Stimulated activated naive CD8-positive, alpha-beta T cell treated with anti-CD3 and anti-CD28 coated beads, Interleukin-15, amount 100 ng/mL, for 72 hours (primary cell): ENCODE results near the gene CDK17.
A peak's percentile ranks its signal among the peaks of the same experiment; 100 is the strongest.

ENCODE experiments used
- ATAC-seq: fragments of 150-1000 bp; cut with Tn5 transposase; 2 replicates; pipeline ENCODE4 v1.10.0; 2021; ENCODE audit warnings: mild to moderate bottlenecking, moderate library complexity
- DNase-seq, 2 donors: peaks; one replicate each; pipeline ENCODE4 v3.0.0; 2021 to 2022
- H3K27ac Mint-ChIP-seq, 2 donors: one replicate each; pipeline ENCODE4 v1.8.0; 2022; ENCODE audit warnings: mild to moderate bottlenecking in 2 of 2, mixed read lengths in 2 of 2, moderate library complexity in 2 of 2
- H3K27me3 Mint-ChIP-seq: one replicate; pipeline ENCODE4 v1.8.0; 2022; ENCODE audit warnings: mixed read lengths
- H3K4me1 Mint-ChIP-seq: one replicate; pipeline ENCODE4 v1.8.0; 2022; ENCODE audit warnings: mild to moderate bottlenecking, mixed read lengths
- H3K4me3 Mint-ChIP-seq, 2 donors: one replicate each; pipeline ENCODE4 v1.8.0; 2022; ENCODE audit warnings: mild to moderate bottlenecking in 2 of 2, mixed read lengths in 2 of 2, moderate library complexity in 1 of 2
- H3K9me3 Mint-ChIP-seq, 2 donors: one replicate each; pipeline ENCODE4 v1.8.0; 2022; ENCODE audit warnings: mixed read lengths in 2 of 2

Gene CDK17

GRCh38 chr12:96260644-96261043 lies 139.6 kb downstream of the CDK17 start:
- Mint-ChIP-seq H3K9me3 (no peaks in the 10 kb centered on the region), H3K4me3 (no peak overlapping the region), H3K27me3 (no peaks in the 10 kb centered on the region), H3K27ac (peak overlapping the region in 1 of 2 donors; percentile 29), H3K4me1 (no peaks in the 10 kb centered on the region)
- ATAC-seq (no peak), DNase-seq (no peak)

GRCh38 chr12:96260231-96260630 lies 140.0 kb downstream of the CDK17 start:
- Mint-ChIP-seq H3K4me1 (no peaks in the 10 kb centered on the region), H3K27ac (no peak overlapping the region), H3K4me3 (no peak overlapping the region), H3K9me3 (no peaks in the 10 kb centered on the region), H3K27me3 (no peaks in the 10 kb centered on the region)
- ATAC-seq (no peak), DNase-seq (no peak)

- H3K27me3 Mint-ChIP-seq, result no peaks in the 10 kb centered on the region
- H3K4me1 Mint-ChIP-seq, result no peaks in the 10 kb centered on the region
- peak overlapping the region in 1 of 2 donors; percentile 28 for H3K27ac Mint-ChIP-seq
- peak; percentile 92 for ATAC-seq
- peak in 1 of 2 donors; percentile 52 for DNase-seq
- H3K9me3 Mint-ChIP-seq, result no peaks in the 10 kb centered on the region
- no peak overlapping the region for H3K4me3 Mint-ChIP-seq
Measured at GRCh38 chr12:96258104-96258961, 141.9 kb downstream of the CDK17 start.

- Mint-ChIP-seq H3K27ac (no peak overlapping the region), H3K9me3 (no peaks in the 10 kb centered on the region), H3K4me3 (no peak overlapping the region), H3K27me3 (no peaks in the 10 kb centered on the region), H3K4me1 (no peaks in the 10 kb centered on the region)
- ATAC-seq, result no peak
- DNase-seq, result no peak
Measured at GRCh38 chr12:96257550-96258103, 142.6 kb downstream of the CDK17 start.

- no peak overlapping the region for H3K27ac Mint-ChIP-seq
- no peaks in the 10 kb centered on the region for H3K9me3 Mint-ChIP-seq
- no peaks in the 10 kb centered on the region for H3K27me3 Mint-ChIP-seq
- ATAC-seq (no peak), DNase-seq (no peak)
- H3K4me3 Mint-ChIP-seq, result no peak overlapping the region
- no peaks in the 10 kb centered on the region for H3K4me1 Mint-ChIP-seq
Measured at GRCh38 chr12:96256672-96257361, 143.4 kb downstream of the CDK17 start.

- DNase-seq (no peak), ATAC-seq (no peak)
- no peak overlapping the region for H3K4me3 Mint-ChIP-seq
- H3K9me3 Mint-ChIP-seq, result no peaks in the 10 kb centered on the region
- H3K4me1 Mint-ChIP-seq, result peaks cover 8% of the 10 kb centered on the region
- H3K27ac Mint-ChIP-seq, result peak overlapping the region in 1 of 2 donors; percentile 72
- no peaks in the 10 kb centered on the region for H3K27me3 Mint-ChIP-seq
Measured at GRCh38 chr12:96255077-96255476, 145.2 kb downstream of the CDK17 start.

GRCh38 chr12:96250119-96250685 lies 150.0 kb downstream of the CDK17 start:
- Mint-ChIP-seq H3K27ac (peak overlapping the region; percentile 34 to 89), H3K4me1 (peaks cover 33% of the 10 kb centered on the region), H3K27me3 (no peaks in the 10 kb centered on the region), H3K4me3 (no peak overlapping the region), H3K9me3 (no peaks in the 10 kb centered on the region)
- DNase-seq (no peak), ATAC-seq (peak; percentile 31)

- ATAC-seq (peak; percentile 16), DNase-seq (no peak)
- no peaks in the 10 kb centered on the region for H3K27me3 Mint-ChIP-seq
- no peak overlapping the region for H3K4me3 Mint-ChIP-seq
- no peaks in the 10 kb centered on the region for H3K9me3 Mint-ChIP-seq
- H3K4me1 Mint-ChIP-seq, result peaks cover 33% of the 10 kb centered on the region
- H3K27ac Mint-ChIP-seq, result peak overlapping the region; percentile 34 to 89
Measured at GRCh38 chr12:96249196-96250118, 150.8 kb downstream of the CDK17 start.

GRCh38 chr12:96248136-96248931 lies 151.9 kb downstream of the CDK17 start:
- no peaks in the 10 kb centered on the region for H3K9me3 Mint-ChIP-seq
- ATAC-seq, result no peak
- H3K4me3 Mint-ChIP-seq, result no peak overlapping the region
- no peaks in the 10 kb centered on the region for H3K27me3 Mint-ChIP-seq
- H3K4me1 Mint-ChIP-seq, result peaks cover 34% of the 10 kb centered on the region
- DNase-seq, result no peak
- H3K27ac Mint-ChIP-seq, result no peak overlapping the region

- H3K27ac Mint-ChIP-seq, result peak overlapping the region; percentile 80 to 95
- ATAC-seq (peak; percentile 57), DNase-seq (no peak)
Measured at GRCh38 chr12:96247563-96247962, 152.7 kb downstream of the CDK17 start.

GRCh38 chr12:96246926-96247505 lies 153.2 kb downstream of the CDK17 start:
- ATAC-seq, result no peak
- Mint-ChIP-seq H3K4me3 (no peak overlapping the region), H3K4me1 (peaks cover 47% of the 10 kb centered on the region), H3K27me3 (no peaks in the 10 kb centered on the region), H3K9me3 (no peaks in the 10 kb centered on the region), H3K27ac (peak overlapping the region in 1 of 2 donors; percentile 95)
- DNase-seq, result no peak

More at GRCh38 chr12:96247563-96247962, 152.7 kb downstream of the CDK17 start:
- Mint-ChIP-seq H3K4me3 (no peak overlapping the region), H3K9me3 (no peaks in the 10 kb centered on the region), H3K27me3 (no peaks in the 10 kb centered on the region), H3K4me1 (peaks cover 42% of the 10 kb centered on the region)

GRCh38 chr12:96244826-96245225 lies 155.4 kb downstream of the CDK17 start:
- DNase-seq (no peak), ATAC-seq (no peak)
- no peak overlapping the region for H3K27ac Mint-ChIP-seq
- no peaks in the 10 kb centered on the region for H3K9me3 Mint-ChIP-seq
- H3K4me1 Mint-ChIP-seq, result peaks cover 56% of the 10 kb centered on the region
- no peaks in the 10 kb centered on the region for H3K27me3 Mint-ChIP-seq
- no peak overlapping the region for H3K4me3 Mint-ChIP-seq

GRCh38 chr12:96242597-96242996 lies 157.6 kb downstream of the CDK17 start:
- Mint-ChIP-seq H3K27ac (peak overlapping the region; percentile 35 to 91), H3K4me1 (peaks cover 54% of the 10 kb centered on the region)

GRCh38 chr12:96241846-96242256 lies 158.4 kb downstream of the CDK17 start:
- peaks cover 54% of the 10 kb centered on the region for H3K4me1 Mint-ChIP-seq
- ATAC-seq (peak; percentile 84), DNase-seq (peak in 1 of 2 donors; percentile 50)
- no peak overlapping the region for H3K4me3 Mint-ChIP-seq
- H3K27me3 Mint-ChIP-seq, result no peaks in the 10 kb centered on the region
- peak overlapping the region; percentile 62 to 71 for H3K27ac Mint-ChIP-seq
- H3K9me3 Mint-ChIP-seq, result no peaks in the 10 kb centered on the region

More at GRCh38 chr12:96242597-96242996, 157.6 kb downstream of the CDK17 start:
- Mint-ChIP-seq H3K27me3 (no peaks in the 10 kb centered on the region), H3K4me3 (peak overlapping the region in 1 of 2 donors; percentile 30), H3K9me3 (no peaks in the 10 kb centered on the region)
- DNase-seq, result no peak
- no peak for ATAC-seq
